Measurements from ENCODE around the gene KCNQ5. TPM values are rescaled to one million over a fixed set of nuclear protein-coding genes. Genes with fewer than 3 reads are reported as not detected.

Gene KCNQ5
- total RNA-seq, 4 donors from 2014 or later, result 1.1 to 14.6 (median 9.0) TPM

- no peaks in the 10 kb centered on the region for H3K27me3 ChIP-seq
- H3K4me3 ChIP-seq (replicated peaks in 1 of 3), result no peak overlapping the region
- 94 to 95% methylated on average over 5 of the region's 5 CpGs for WGBS, 2 donors
- no peaks in the 10 kb centered on the region for H3K4me1 ChIP-seq
- intact Hi-C loops (cut with DNase I), result no loop called here
- no peaks in the 10 kb centered on the region for H3K36me3 ChIP-seq
- no peaks in the 10 kb centered on the region for H3K9me3 ChIP-seq
- no peak overlapping the region for H3K27ac ChIP-seq
- TF ChIP-seq POLR2A (IDR thresholded peaks at IDR 0.05), result no peak
- TF ChIP-seq, protein P1, sequence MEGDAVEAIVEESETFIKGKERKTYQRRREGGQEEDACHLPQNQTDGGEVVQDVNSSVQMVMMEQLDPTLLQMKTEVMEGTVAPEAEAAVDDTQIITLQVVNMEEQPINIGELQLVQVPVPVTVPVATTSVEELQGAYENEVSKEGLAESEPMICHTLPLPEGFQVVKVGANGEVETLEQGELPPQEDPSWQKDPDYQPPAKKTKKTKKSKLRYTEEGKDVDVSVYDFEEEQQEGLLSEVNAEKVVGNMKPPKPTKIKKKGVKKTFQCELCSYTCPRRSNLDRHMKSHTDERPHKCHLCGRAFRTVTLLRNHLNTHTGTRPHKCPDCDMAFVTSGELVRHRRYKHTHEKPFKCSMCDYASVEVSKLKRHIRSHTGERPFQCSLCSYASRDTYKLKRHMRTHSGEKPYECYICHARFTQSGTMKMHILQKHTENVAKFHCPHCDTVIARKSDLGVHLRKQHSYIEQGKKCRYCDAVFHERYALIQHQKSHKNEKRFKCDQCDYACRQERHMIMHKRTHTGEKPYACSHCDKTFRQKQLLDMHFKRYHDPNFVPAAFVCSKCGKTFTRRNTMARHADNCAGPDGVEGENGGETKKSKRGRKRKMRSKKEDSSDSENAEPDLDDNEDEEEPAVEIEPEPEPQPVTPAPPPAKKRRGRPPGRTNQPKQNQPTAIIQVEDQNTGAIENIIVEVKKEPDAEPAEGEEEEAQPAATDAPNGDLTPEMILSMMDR (IDR thresholded peaks at IDR 0.05), result no peak
- no peak for DNase-seq
Measured at GRCh38 chr6:73078908-73079610, 457.2 kb downstream of the KCNQ5 start.

DNA sequence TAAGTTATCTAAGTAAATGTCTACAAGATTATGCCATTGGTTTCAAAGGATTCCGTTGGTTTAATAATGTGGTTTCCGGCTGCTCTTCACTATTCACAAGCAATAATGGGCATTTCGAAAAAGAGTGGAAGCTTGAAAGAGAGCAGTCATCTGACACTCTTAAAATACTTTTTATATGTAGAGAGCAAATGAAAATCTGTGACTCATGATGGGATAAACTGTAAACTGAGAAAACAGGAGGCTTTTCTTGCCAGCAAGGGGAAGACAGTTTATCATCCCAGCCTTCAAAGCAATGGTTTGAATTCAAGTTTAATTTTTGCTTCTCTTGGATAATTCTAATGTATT lies 457.7 kb downstream of the KCNQ5 start:
- H3K4me1 ChIP-seq, result no peaks in the 10 kb centered on the region
- H3K4me3 ChIP-seq (replicated peaks in 1 of 3), result no peak overlapping the region
- no peak for TF ChIP-seq POLR2A (IDR thresholded peaks at IDR 0.05)
- TF ChIP-seq, protein P1 (IDR thresholded peaks at IDR 0.05), result no peak
- WGBS, 2 donors, result 92 to 93% methylated on average over 3 of the region's 3 CpGs
- no peaks in the 10 kb centered on the region for H3K9me3 ChIP-seq
- H3K27ac ChIP-seq, result no peak overlapping the region
- no peaks in the 10 kb centered on the region for H3K36me3 ChIP-seq
- H3K27me3 ChIP-seq, result no peaks in the 10 kb centered on the region
- DNase-seq, result no peak
- intact Hi-C loops (cut with DNase I), result no loop called here

DNA sequence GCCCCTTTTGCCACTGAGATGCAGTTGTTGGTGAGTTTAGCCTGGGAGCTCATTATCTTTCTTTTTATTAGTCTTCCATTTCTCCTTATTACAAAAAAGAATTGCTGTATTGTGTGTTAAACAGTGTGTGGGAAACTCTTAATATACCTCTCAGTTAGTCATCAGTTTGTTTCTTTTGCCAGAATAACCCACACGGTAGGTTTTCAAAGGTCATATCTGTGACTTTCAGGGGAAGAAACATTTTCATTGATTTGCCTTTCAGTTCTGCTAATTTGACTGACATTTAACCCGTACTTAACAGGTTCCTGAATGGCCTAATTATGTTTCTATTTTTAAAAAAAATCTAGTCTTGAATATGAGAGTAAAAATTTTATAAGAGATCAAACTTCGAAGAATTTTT lies 458.1 kb downstream of the KCNQ5 start:
- 65 to 82% methylated on average over 3 of the region's 3 CpGs for WGBS, 2 donors
- no peak overlapping the region for H3K4me3 ChIP-seq (replicated peaks in 1 of 3)
- intact Hi-C loops (cut with DNase I), result no loop called here
- H3K36me3 ChIP-seq, result no peaks in the 10 kb centered on the region
- no peak for DNase-seq
- no peaks in the 10 kb centered on the region for H3K9me3 ChIP-seq
- no peak overlapping the region for H3K27ac ChIP-seq
- no peaks in the 10 kb centered on the region for H3K4me1 ChIP-seq
- no peaks in the 10 kb centered on the region for H3K27me3 ChIP-seq
- no peak for TF ChIP-seq POLR2A (IDR thresholded peaks at IDR 0.05)
- TF ChIP-seq, protein P1 (IDR thresholded peaks at IDR 0.05), result no peak

- 89 to 90% methylated on average over 2 of the region's 2 CpGs for WGBS, 2 donors
Measured at GRCh38 chr6:73081955-73082354, 460.1 kb downstream of the KCNQ5 start.

DNA sequence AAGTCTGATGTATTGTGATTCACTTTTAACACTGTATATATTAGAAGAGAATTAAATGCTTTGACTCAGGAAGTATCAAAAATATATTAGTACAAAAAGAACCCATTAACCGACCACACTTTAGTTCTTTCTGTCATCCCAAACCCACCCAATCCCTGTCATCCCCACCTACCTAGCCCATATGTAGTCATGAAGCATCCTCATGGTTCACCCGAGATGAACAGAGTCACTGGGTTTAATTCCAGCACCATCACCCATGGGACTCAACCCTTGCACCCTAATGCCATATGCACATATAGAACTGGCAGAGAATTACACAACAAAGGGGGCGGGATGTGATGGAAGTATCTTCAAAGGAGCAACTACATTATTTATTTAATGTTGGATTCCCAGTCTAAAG lies 462.0 kb downstream of the KCNQ5 start:
- Histone ChIP-seq H3K27ac (no peak overlapping the region), H3K4me1 (peaks cover 4 to 5% of the 10 kb centered on the region in 2 donors), H3K36me3 (no peaks in the 10 kb centered on the region), H3K4me3 (replicated peaks in 1 of 3) (no peak overlapping the region), H3K9me3 (no peaks in the 10 kb centered on the region), H3K27me3 (no peaks in the 10 kb centered on the region)
- WGBS, 2 donors, result 86 to 88% methylated on average over 3 of the region's 3 CpGs
- no peak for TF ChIP-seq POLR2A (IDR thresholded peaks at IDR 0.05)
- TF ChIP-seq, protein P1 (IDR thresholded peaks at IDR 0.05), result no peak
- intact Hi-C loops (cut with DNase I), result no loop called here
- no peak for DNase-seq

More at GRCh38 chr6:73081955-73082354, 460.1 kb downstream of the KCNQ5 start:
- Histone ChIP-seq H3K27ac (no peak overlapping the region), H3K27me3 (no peaks in the 10 kb centered on the region), H3K4me1 (peaks cover 4 to 5% of the 10 kb centered on the region in 2 donors), H3K36me3 (no peaks in the 10 kb centered on the region), H3K9me3 (no peaks in the 10 kb centered on the region), H3K4me3 (replicated peaks in 1 of 3) (no peak overlapping the region)
- no peak for DNase-seq
- intact Hi-C loops (cut with DNase I), result no loop called here
- TF ChIP-seq, protein P1 (IDR thresholded peaks at IDR 0.05), result no peak
- no peak for TF ChIP-seq POLR2A (IDR thresholded peaks at IDR 0.05)

Data from thyroid gland (tissue), 4 donors.